ENCODE measurements around the gene DDR2. TPM values are rescaled to one million over a fixed set of nuclear protein-coding genes. Genes with fewer than 3 reads are reported as not detected.

Gene DDR2
- total RNA-seq, 1 experiment from 2014 or later: 0.67 TPM

DNA sequence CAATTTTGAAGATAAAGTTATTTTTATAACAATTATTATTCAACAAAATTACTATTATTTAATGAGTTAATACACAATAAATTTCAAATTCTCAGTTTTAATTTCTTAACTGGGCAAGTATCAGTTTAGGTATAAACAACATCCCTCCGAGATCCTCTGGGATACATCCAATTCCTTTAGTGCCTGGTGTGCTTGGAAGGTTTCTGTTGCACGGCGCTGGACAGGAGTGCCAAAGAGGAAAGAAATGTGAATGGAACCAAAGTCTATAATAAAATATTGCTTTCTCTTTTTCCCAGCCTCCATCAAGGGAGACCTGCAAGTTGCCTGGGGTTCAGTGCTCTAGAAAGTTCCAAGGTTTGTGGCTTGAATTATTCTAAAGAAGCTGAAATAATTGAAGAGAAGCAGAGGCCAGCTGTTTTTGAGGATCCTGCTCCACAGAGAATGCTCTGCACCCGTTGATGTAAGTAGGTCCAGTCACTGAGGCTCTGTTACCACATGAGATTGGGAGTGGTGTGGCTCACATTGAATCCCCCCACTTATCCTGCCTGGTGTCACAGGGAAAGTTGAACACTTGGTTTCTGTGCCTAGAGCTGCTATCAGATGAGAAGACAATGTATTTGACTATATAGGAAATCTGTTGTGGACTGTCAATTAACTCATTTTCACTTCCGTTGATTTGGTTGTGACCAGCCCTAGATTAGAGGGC lies 22.8 kb downstream of the DDR2 start:
- H3K79me2 ChIP-seq (ENCODE audit: low read length): no peaks in the 10 kb centered on the region
- no peak overlapping the region for H3K4me2 ChIP-seq (ENCODE audit: low read depth, low read length, poor library complexity, severe bottlenecking)
- H3K9ac ChIP-seq (ENCODE audit: low read length): no peak overlapping the region
- H4K20me1 ChIP-seq (ENCODE audit: insufficient read depth, low read depth, low read length): no peaks in the 10 kb centered on the region
- no peaks in the 10 kb centered on the region for H3K4me1 ChIP-seq (ENCODE audit: low read length)
- no peaks in the 10 kb centered on the region for H3K9me3 ChIP-seq (ENCODE audit: low read length)
- no peak overlapping the region for H3K4me3 ChIP-seq (ENCODE audit: low read length)
- H2AFZ ChIP-seq (ENCODE audit: low read length): no peak overlapping the region
- no peaks in the 10 kb centered on the region for H3K36me3 ChIP-seq (ENCODE audit: insufficient read depth, low read length)
- no peaks in the 10 kb centered on the region for H3K9me2 ChIP-seq (replicated peaks; ENCODE audit: insufficient read depth, low read length)
- DNase-seq: peak; percentile 24
- H3K27ac ChIP-seq (ENCODE audit: low read length): no peak overlapping the region
- H3K27me3 ChIP-seq (ENCODE audit: low read length): no peaks in the 10 kb centered on the region

DNA sequence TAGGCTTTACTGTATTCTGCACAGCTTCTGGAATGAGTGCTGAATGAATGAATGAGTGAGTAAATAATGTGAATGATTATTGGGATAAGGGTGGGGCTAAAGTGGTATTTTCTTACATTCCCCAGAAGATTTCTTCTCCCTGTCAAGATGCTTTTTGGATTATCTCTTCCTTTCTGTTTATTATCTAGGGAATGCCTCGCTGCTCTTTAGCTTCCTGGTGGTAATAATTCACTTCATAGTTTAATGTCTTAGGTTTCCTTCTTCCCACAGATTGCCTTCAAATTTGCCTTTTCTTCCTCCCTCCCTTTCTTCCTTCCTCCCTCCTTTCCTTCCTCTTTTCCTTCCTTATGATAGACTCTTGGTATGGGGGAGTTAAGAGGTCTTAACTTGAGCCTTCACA lies 24.0 kb downstream of the DDR2 start:
- Histone ChIP-seq H3K9me2 (replicated peaks; ENCODE audit: insufficient read depth, low read length) (no peaks in the 10 kb centered on the region), H3K36me3 (ENCODE audit: insufficient read depth, low read length) (no peaks in the 10 kb centered on the region), H3K27me3 (ENCODE audit: low read length) (no peaks in the 10 kb centered on the region), H3K9me3 (ENCODE audit: low read length) (no peaks in the 10 kb centered on the region), H3K27ac (ENCODE audit: low read length) (no peak overlapping the region), H3K9ac (ENCODE audit: low read length) (no peak overlapping the region), H3K4me3 (ENCODE audit: low read length) (no peak overlapping the region), H3K4me1 (ENCODE audit: low read length) (no peaks in the 10 kb centered on the region), H3K79me2 (ENCODE audit: low read length) (no peaks in the 10 kb centered on the region), H4K20me1 (ENCODE audit: insufficient read depth, low read depth, low read length) (no peaks in the 10 kb centered on the region), H3K4me2 (ENCODE audit: low read depth, low read length, poor library complexity, severe bottlenecking) (no peak overlapping the region), H2AFZ (ENCODE audit: low read length) (no peak overlapping the region)
- no peak for DNase-seq

DNA sequence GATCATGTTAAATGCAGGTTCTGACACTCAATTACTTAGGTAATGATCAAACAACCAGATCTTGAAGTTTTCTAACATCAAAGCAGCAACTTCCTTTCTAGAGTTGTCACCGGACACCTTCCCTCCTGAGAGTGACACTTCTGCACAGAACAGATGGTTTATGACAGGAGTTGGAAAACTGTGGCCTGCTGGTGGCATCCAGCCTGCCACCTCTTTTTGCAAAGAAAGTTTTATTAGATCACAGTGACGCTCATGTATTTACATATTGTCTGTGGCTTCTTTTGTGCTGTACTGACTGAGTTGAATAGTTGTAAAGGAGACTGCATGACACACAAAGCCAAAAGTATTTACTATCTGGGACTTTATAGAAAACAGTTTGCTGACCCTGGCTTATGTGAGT lies 28.3 kb downstream of the DDR2 start:
- no peaks in the 10 kb centered on the region for H3K4me1 ChIP-seq (ENCODE audit: low read length)
- H3K9ac ChIP-seq (ENCODE audit: low read length): no peak overlapping the region
- no peak overlapping the region for H3K4me2 ChIP-seq (ENCODE audit: low read depth, low read length, poor library complexity, severe bottlenecking)
- no peak overlapping the region for H3K27ac ChIP-seq (ENCODE audit: low read length)
- no peaks in the 10 kb centered on the region for H3K27me3 ChIP-seq (ENCODE audit: low read length)
- H3K36me3 ChIP-seq (ENCODE audit: insufficient read depth, low read length): no peaks in the 10 kb centered on the region
- no peak overlapping the region for H2AFZ ChIP-seq (ENCODE audit: low read length)
- no peaks in the 10 kb centered on the region for H3K9me3 ChIP-seq (ENCODE audit: low read length)
- H3K4me3 ChIP-seq (ENCODE audit: low read length): no peak overlapping the region
- DNase-seq: no peak
- H3K79me2 ChIP-seq (ENCODE audit: low read length): no peaks in the 10 kb centered on the region
- H3K9me2 ChIP-seq (replicated peaks; ENCODE audit: insufficient read depth, low read length): no peaks in the 10 kb centered on the region
- no peaks in the 10 kb centered on the region for H4K20me1 ChIP-seq (ENCODE audit: insufficient read depth, low read depth, low read length)

DNA sequence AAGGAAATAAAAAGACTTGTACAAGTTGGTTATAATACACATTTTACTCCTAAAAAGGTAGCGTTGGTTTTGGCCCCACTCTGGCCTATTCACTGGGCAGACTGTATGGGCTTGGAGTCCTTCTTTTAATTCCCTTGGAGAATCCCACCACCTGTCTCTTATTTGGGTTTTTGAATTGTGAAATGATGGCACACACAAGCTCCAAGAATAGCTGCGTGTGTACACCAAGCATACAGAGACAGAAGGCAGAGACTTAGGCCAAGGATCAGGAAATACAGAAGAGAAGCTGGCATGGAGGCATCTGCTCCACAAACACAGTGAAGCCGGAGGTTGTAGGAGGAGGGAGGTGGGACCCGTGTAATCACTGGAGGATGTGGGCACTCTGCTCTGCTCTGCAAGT lies 29.1 kb downstream of the DDR2 start:
- no peak overlapping the region for H3K4me3 ChIP-seq (ENCODE audit: low read length)
- no peak overlapping the region for H3K9ac ChIP-seq (ENCODE audit: low read length)
- H3K9me3 ChIP-seq (ENCODE audit: low read length): no peaks in the 10 kb centered on the region
- no peaks in the 10 kb centered on the region for H3K36me3 ChIP-seq (ENCODE audit: insufficient read depth, low read length)
- no peaks in the 10 kb centered on the region for H3K4me1 ChIP-seq (ENCODE audit: low read length)
- H3K27me3 ChIP-seq (ENCODE audit: low read length): no peaks in the 10 kb centered on the region
- H3K79me2 ChIP-seq (ENCODE audit: low read length): no peaks in the 10 kb centered on the region
- H4K20me1 ChIP-seq (ENCODE audit: insufficient read depth, low read depth, low read length): no peaks in the 10 kb centered on the region
- no peak for DNase-seq
- H3K27ac ChIP-seq (ENCODE audit: low read length): no peak overlapping the region
- H3K9me2 ChIP-seq (replicated peaks; ENCODE audit: insufficient read depth, low read length): no peaks in the 10 kb centered on the region
- H3K4me2 ChIP-seq (ENCODE audit: low read depth, low read length, poor library complexity, severe bottlenecking): no peak overlapping the region
- no peak overlapping the region for H2AFZ ChIP-seq (ENCODE audit: low read length)

DNA sequence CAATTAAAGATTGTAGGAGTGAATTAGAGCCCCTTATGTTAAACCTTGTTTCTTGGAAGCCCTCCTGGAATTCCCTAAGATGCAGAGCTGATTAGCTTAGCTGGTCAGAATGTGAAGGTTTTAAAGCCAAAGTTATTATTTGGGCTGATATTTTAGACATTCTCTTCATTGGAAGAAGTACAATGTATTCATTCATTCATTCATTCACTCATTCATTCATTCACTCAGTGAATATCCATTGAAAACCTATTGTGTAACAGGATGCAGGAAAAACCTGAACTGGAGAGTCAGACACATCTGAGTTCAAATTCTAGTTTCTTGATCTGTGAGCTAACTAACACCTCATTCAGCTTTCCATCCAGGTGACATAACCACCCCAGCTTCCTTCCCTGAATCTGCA lies 29.7 kb downstream of the DDR2 start:
- H3K9me2 ChIP-seq (replicated peaks; ENCODE audit: insufficient read depth, low read length): no peaks in the 10 kb centered on the region
- no peak for DNase-seq
- H3K4me3 ChIP-seq (ENCODE audit: low read length): no peak overlapping the region
- no peaks in the 10 kb centered on the region for H3K27me3 ChIP-seq (ENCODE audit: low read length)
- no peak overlapping the region for H2AFZ ChIP-seq (ENCODE audit: low read length)
- H3K4me2 ChIP-seq (ENCODE audit: low read depth, low read length, poor library complexity, severe bottlenecking): no peak overlapping the region
- H3K36me3 ChIP-seq (ENCODE audit: insufficient read depth, low read length): no peaks in the 10 kb centered on the region
- H3K27ac ChIP-seq (ENCODE audit: low read length): no peak overlapping the region
- H3K4me1 ChIP-seq (ENCODE audit: low read length): no peaks in the 10 kb centered on the region
- H3K79me2 ChIP-seq (ENCODE audit: low read length): no peaks in the 10 kb centered on the region
- no peaks in the 10 kb centered on the region for H4K20me1 ChIP-seq (ENCODE audit: insufficient read depth, low read depth, low read length)
- H3K9me3 ChIP-seq (ENCODE audit: low read length): no peaks in the 10 kb centered on the region
- H3K9ac ChIP-seq (ENCODE audit: low read length): no peak overlapping the region

DNA sequence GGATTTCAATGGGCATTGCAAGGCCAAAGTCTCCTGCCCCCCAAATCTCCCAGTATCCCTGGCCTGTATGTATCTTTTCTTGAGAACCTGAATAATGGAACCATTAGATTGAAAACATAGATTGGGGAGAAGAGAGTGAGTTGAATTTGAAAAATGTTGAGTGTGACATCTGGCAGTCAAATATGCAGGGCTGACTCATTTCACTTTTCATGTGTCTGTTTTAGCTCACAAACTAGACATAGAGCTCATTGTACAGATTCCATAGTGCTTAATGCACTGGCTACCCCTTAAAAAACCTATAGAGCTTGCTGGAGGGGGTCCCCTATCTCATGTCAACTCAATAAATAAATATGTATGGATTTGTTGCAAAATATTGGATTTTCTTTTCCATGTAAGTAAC lies 30.8 kb downstream of the DDR2 start:
- DNase-seq: no peak
- no peak overlapping the region for H3K27ac ChIP-seq (ENCODE audit: low read length)

DNA sequence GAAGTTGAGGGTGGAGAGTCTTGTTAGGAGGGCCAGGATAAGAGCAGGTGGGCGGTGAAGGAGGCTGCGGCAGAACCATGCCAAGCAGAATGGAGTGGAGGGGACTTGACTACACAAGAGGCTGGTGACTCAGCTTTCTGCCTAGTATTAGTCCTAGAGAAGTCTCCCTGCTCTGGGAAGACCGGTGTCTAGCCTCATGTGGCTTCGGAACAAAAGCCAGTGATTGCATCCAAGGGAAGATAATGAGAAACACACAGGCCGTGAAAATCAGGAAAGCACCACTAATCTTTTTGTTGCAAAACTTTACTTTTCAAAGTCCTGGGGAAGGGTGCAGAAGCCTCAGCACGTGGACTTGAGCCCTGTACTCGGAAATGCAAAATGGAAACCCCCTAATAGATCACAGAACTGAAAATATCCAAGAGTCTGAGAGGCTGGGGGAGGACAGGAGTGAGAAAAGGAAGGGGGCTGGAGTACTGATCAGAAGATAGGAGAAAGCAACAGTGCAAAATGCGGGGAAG lies 31.4 kb downstream of the DDR2 start:
- Histone ChIP-seq H2AFZ (ENCODE audit: low read length) (no peak overlapping the region), H3K79me2 (ENCODE audit: low read length) (no peaks in the 10 kb centered on the region), H3K27me3 (ENCODE audit: low read length) (no peaks in the 10 kb centered on the region), H3K9me2 (replicated peaks; ENCODE audit: insufficient read depth, low read length) (no peaks in the 10 kb centered on the region), H3K4me1 (ENCODE audit: low read length) (no peaks in the 10 kb centered on the region), H3K4me3 (ENCODE audit: low read length) (no peak overlapping the region), H3K36me3 (ENCODE audit: insufficient read depth, low read length) (no peaks in the 10 kb centered on the region), H3K9ac (ENCODE audit: low read length) (no peak overlapping the region), H3K4me2 (ENCODE audit: low read depth, low read length, poor library complexity, severe bottlenecking) (no peak overlapping the region), H3K9me3 (ENCODE audit: low read length) (no peaks in the 10 kb centered on the region), H4K20me1 (ENCODE audit: insufficient read depth, low read depth, low read length) (no peaks in the 10 kb centered on the region), H3K27ac (ENCODE audit: low read length) (no peak overlapping the region)
- DNase-seq: no peak

More for the DNA sequence above, 30.8 kb downstream of the DDR2 start:
- H3K9ac ChIP-seq (ENCODE audit: low read length): no peak overlapping the region
- H3K27me3 ChIP-seq (ENCODE audit: low read length): no peaks in the 10 kb centered on the region
- no peaks in the 10 kb centered on the region for H4K20me1 ChIP-seq (ENCODE audit: insufficient read depth, low read depth, low read length)
- H2AFZ ChIP-seq (ENCODE audit: low read length): no peak overlapping the region
- H3K4me2 ChIP-seq (ENCODE audit: low read depth, low read length, poor library complexity, severe bottlenecking): no peak overlapping the region
- H3K79me2 ChIP-seq (ENCODE audit: low read length): no peaks in the 10 kb centered on the region
- no peaks in the 10 kb centered on the region for H3K9me3 ChIP-seq (ENCODE audit: low read length)
- no peak overlapping the region for H3K4me3 ChIP-seq (ENCODE audit: low read length)
- H3K4me1 ChIP-seq (ENCODE audit: low read length): no peaks in the 10 kb centered on the region
- no peaks in the 10 kb centered on the region for H3K36me3 ChIP-seq (ENCODE audit: insufficient read depth, low read length)
- no peaks in the 10 kb centered on the region for H3K9me2 ChIP-seq (replicated peaks; ENCODE audit: insufficient read depth, low read length)

DNA sequence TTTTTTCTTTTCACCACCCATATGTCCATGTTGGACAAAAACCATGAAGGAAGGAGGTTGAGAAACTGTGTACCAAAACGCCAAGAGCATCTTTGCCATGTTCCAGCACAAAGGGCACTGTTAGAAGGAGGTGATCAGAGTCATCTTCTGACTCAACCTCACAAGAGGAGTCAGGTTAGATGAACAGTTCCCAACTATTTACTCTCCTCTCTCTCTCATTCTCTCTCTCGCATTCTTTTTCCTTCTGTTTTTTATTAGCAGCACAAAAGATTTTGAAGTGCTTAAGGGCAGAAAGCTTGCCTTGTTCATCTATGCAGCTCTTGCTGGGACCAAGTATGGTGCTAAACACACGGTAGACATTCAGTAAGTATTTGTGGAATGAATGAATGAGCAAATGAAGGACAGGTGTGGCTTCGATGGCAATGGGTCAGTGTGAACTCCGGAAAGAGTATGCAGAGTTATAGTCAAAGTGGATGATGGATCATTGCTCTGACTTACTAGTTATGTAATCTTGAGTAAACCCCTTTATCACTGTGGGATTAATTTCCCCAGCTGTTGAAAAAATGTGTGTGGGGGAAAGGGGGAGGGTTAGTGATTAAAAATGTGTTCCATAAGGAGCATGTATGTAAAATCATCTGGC lies 33.9 kb downstream of the DDR2 start:
- Histone ChIP-seq H3K27ac (ENCODE audit: low read length) (no peak overlapping the region), H3K9ac (ENCODE audit: low read length) (no peak overlapping the region), H3K9me3 (ENCODE audit: low read length) (no peaks in the 10 kb centered on the region), H3K9me2 (replicated peaks; ENCODE audit: insufficient read depth, low read length) (no peaks in the 10 kb centered on the region), H3K4me2 (ENCODE audit: low read depth, low read length, poor library complexity, severe bottlenecking) (no peak overlapping the region), H3K4me1 (ENCODE audit: low read length) (no peaks in the 10 kb centered on the region), H3K4me3 (ENCODE audit: low read length) (no peak overlapping the region), H3K79me2 (ENCODE audit: low read length) (no peaks in the 10 kb centered on the region), H3K27me3 (ENCODE audit: low read length) (no peaks in the 10 kb centered on the region), H4K20me1 (ENCODE audit: insufficient read depth, low read depth, low read length) (no peaks in the 10 kb centered on the region), H3K36me3 (ENCODE audit: insufficient read depth, low read length) (no peaks in the 10 kb centered on the region), H2AFZ (ENCODE audit: low read length) (no peak overlapping the region)
- DNase-seq: no peak

Data from Karpas-422 (cell line).